ENCODE measurements around the gene CHST4.

DNA sequence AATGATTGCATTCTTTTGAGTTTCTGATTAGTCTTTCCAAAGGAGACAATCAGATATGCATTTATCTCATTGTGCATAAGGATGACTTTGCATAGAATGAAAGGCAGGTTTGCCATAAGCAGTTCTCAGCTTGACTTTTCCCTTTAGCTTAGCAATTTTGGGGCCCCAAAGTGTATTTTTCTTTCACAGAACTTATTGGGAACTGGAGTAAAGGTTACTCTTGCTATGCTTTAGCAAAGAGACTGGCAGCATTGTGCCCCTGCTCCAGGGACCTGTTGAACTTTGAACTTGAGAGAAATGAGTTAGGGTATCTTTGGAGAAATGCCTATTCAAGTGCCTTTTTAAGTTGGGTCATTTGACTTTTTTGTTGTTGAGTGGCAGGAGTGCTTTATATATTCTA, 33.6 kb downstream of the CHST4 start:
- TF ChIP-seq, protein P1, sequence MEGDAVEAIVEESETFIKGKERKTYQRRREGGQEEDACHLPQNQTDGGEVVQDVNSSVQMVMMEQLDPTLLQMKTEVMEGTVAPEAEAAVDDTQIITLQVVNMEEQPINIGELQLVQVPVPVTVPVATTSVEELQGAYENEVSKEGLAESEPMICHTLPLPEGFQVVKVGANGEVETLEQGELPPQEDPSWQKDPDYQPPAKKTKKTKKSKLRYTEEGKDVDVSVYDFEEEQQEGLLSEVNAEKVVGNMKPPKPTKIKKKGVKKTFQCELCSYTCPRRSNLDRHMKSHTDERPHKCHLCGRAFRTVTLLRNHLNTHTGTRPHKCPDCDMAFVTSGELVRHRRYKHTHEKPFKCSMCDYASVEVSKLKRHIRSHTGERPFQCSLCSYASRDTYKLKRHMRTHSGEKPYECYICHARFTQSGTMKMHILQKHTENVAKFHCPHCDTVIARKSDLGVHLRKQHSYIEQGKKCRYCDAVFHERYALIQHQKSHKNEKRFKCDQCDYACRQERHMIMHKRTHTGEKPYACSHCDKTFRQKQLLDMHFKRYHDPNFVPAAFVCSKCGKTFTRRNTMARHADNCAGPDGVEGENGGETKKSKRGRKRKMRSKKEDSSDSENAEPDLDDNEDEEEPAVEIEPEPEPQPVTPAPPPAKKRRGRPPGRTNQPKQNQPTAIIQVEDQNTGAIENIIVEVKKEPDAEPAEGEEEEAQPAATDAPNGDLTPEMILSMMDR (conservative IDR thresholded peaks at IDR 0.05), result no peak
- TF ChIP-seq ZFX (IDR thresholded peaks at IDR 0.05), result no peak

Data from C4-2B (cell line).